Right atrium auricular region (tissue), 2 donors: ENCODE results near the gene FHL3. TPM values are rescaled to one million over a fixed set of nuclear protein-coding genes. Genes with fewer than 3 reads are reported as not detected.

Source experiments
- DNase-seq: peaks from one replicate; pipeline ENCODE4 v3.0.0-alpha.2; 2019; ENCODE audit warnings: low spot score
- H3K27ac ChIP-seq, 2 donors: fragments of 200-600 bp; sonication (generic); 1 replicate in 1 of 2; 2 replicates in 1 of 2; pipeline ENCODE4 v1.5.1; 2016 to 2019
- H3K27me3 ChIP-seq, 2 donors: fragments of 200-600 bp; sonication (generic); one replicate each; pipeline versions ENCODE4 v1.5.1 to v1.6.0; 2017 to 2019
- H3K36me3 ChIP-seq: fragments of 200-600 bp; sonication (generic); one replicate; pipeline ENCODE4 v1.5.1; 2016
- H3K4me1 ChIP-seq, 2 donors: fragments of 200-600 bp; sonication (generic); one replicate each; pipeline versions ENCODE4 v1.5.1 to v1.6.0; 2017 to 2019
- H3K4me3 ChIP-seq, 2 donors: fragments of 200-600 bp; sonication (generic); 1 replicate in 1 of 2; 2 replicates in 1 of 2; pipeline ENCODE4 v1.5.1; 2017 to 2019; ENCODE audit warnings: mild to moderate bottlenecking in 1 of 2, moderate library complexity in 1 of 2
- H3K9me3 ChIP-seq, 2 donors: fragments of 200-600 bp; sonication (generic); one replicate each; pipeline ENCODE4 v1.5.1; 2019
- CTCF ChIP-seq, 2 donors: fragments of 200-600 bp; sonication (generic); IDR thresholded peaks; one replicate each; pipeline ENCODE4 v1.5.1; 2019; ENCODE audit warnings: antibody characterized with exemption in 2 of 2
- total RNA-seq, 2 donors: library from RNA; depleted of rRNA; stranded (reverse); fragments of >200 nt; gene quantifications; one replicate each; pipeline ENCODE4 v1.1.0, GENCODE V29; 2016

FHL3 gene
- total RNA-seq, 2 donors from 2014 or later, result 8.0 to 16.0 TPM

GRCh38 chr1:38029685-38030511 is 24.6 kb upstream of the FHL3 start:
- no peak for DNase-seq
- peak overlapping the region in 1 of 2 donors; percentile 44 for H3K27ac ChIP-seq
- peaks cover 0 to 28% of the 10 kb centered on the region in 2 donors for H3K4me1 ChIP-seq
- no peak overlapping the region for H3K4me3 ChIP-seq
- H3K9me3 ChIP-seq, result no peaks in the 10 kb centered on the region
- H3K27me3 ChIP-seq, result no peaks in the 10 kb centered on the region
- no peak for TF ChIP-seq CTCF (IDR thresholded peaks at IDR 0.05)
- H3K36me3 ChIP-seq, result peaks cover 13% of the 10 kb centered on the region

GRCh38 chr1:38029081-38029681 is 23.9 kb upstream of the FHL3 start:
- Histone ChIP-seq H3K9me3 (no peaks in the 10 kb centered on the region), H3K4me3 (no peak overlapping the region), H3K27me3 (no peaks in the 10 kb centered on the region), H3K4me1 (peaks cover 0 to 28% of the 10 kb centered on the region in 2 donors), H3K27ac (peak overlapping the region in 1 of 2 donors; percentile 21), H3K36me3 (peaks cover 18% of the 10 kb centered on the region)
- peak in 1 of 2 donors; percentile 18 for TF ChIP-seq CTCF (IDR thresholded peaks at IDR 0.05)
- no peak for DNase-seq

- Histone ChIP-seq H3K27me3 (no peaks in the 10 kb centered on the region), H3K4me3 (no peak overlapping the region), H3K27ac (no peak overlapping the region), H3K4me1 (peaks cover 0 to 28% of the 10 kb centered on the region in 2 donors), H3K36me3 (peaks cover 23% of the 10 kb centered on the region), H3K9me3 (no peaks in the 10 kb centered on the region)
- TF ChIP-seq CTCF (IDR thresholded peaks at IDR 0.05), result no peak
- DNase-seq, result no peak
Observed at GRCh38 chr1:38028671-38029070, 23.4 kb upstream of the FHL3 start.

GRCh38 chr1:38028105-38028591 is 22.8 kb upstream of the FHL3 start:
- TF ChIP-seq CTCF (IDR thresholded peaks at IDR 0.05), result no peak

GRCh38 chr1:38027201-38028104 is 22.1 kb upstream of the FHL3 start:
- H3K9me3 ChIP-seq, result no peaks in the 10 kb centered on the region
- H3K27ac ChIP-seq, result no peak overlapping the region
- TF ChIP-seq CTCF (IDR thresholded peaks at IDR 0.05), result no peak
- peaks cover 35% of the 10 kb centered on the region for H3K36me3 ChIP-seq
- DNase-seq, result no peak
- H3K4me3 ChIP-seq, result no peak overlapping the region
- no peaks in the 10 kb centered on the region for H3K27me3 ChIP-seq
- H3K4me1 ChIP-seq, result peaks cover 0 to 28% of the 10 kb centered on the region in 2 donors

More at GRCh38 chr1:38028105-38028591, 22.8 kb upstream of the FHL3 start:
- Histone ChIP-seq H3K9me3 (no peaks in the 10 kb centered on the region), H3K27me3 (no peaks in the 10 kb centered on the region), H3K36me3 (peaks cover 28% of the 10 kb centered on the region), H3K4me1 (peaks cover 0 to 28% of the 10 kb centered on the region in 2 donors), H3K4me3 (no peak overlapping the region), H3K27ac (no peak overlapping the region)
- no peak for DNase-seq
